Right forelimb (tissue), 1 donor: ENCODE results near the gene ACSS1.

Source experiments
- DNase-seq: peaks from one replicate; pipeline ENCODE4 v3.0.0-alpha.2; 2018

The ACSS1 gene

DNA sequence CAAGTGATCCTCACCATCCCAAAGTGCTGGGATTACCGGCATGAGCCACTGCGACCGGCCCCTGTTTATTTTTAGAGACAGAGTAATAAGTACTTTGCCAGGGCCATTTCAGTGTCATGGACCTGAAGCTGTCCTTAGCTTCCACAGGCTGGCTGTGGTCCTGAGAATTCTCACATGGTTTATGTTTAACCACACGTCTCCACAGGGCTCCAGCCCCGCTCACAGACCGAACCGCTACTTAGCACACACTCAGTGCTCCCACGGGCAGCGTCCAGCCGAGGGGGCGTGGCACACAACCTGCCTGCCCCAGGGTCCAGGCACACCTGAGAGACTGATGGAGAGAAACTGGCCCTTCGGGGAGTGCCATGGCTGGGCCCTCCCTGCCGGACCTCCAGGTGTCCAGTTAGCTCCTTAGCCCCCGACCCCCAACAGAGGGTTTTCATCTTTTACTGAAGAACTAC, 11.7 kb downstream of the ACSS1 start:
- peak; percentile 39 for DNase-seq

DNA sequence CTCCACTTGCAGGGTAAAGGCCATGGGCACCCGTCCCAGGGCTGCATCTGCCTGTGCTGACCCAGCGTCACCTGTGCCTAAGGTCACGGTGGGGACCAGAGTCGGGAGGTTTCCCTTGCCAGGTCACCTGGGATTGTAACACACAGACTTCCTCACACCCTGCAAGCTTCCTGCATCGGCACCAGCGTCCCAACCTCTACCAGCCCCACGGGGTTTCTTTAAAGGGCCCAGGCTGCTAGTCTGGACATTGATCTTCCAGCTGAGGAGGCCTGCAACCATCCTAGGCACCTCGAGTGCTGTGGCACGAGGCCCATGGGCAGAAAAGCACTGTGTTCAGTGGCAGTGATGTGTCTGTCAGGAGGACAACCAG, 12.6 kb downstream of the ACSS1 start:
- DNase-seq = no peak

GRCh38 chr20:25044660-25045342, 13.1 kb downstream of the ACSS1 start:
- no peak for DNase-seq

DNA sequence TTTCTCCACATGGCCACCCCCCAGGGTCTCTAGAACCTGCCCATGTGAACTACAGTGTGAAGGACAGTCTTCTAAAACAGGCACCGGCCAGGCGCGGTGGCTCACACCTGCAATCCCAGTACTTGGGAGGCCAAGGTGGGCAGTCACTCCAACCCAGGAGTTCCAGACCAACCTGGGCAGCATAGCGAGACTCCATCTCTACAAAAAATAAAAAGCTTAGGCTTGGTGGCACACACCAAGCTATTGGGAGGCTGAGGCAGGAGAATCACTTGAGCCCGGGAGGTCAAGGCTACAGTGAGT, 13.7 kb downstream of the ACSS1 start:
- no peak for DNase-seq

DNA sequence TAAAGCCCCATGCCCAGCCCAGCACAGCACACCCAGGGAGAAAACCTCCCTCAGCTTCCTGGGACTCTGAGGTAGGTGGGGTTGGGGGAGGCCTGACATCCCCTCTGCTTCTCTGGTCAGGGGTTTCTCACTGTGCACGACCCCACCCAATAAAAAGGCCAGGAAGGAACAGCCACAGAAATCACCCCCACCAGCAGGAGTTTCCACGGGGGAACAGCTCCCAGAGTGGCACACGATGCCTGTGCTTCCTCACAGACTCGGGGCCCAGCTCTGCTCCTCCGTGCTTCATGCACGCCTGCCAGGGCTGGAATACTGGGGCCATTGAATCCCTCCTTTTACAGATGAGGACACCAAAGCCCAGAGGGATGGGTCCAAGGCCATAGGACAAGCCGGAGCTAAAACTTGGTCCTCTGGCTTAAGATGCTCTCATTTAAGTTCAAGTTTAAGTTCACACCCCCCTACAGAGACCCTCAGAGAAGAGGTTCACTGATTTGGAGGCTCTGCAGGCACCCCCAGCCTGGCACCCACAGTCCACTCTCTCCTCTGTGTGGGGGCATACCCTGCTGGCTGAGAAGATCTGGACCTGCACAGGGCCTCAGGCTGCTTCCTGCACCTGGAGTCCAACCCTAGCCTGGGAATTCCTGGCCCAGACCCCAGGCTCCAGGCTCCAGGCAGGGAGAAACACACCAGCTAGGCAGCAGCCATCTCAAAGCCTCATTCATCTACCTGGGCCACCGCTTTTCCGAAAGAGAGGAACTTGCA, 14.3 kb downstream of the ACSS1 start:
- no peak for DNase-seq

- DNase-seq = no peak
Measured at GRCh38 chr20:25042531-25043498, 15.1 kb downstream of the ACSS1 start.

DNA sequence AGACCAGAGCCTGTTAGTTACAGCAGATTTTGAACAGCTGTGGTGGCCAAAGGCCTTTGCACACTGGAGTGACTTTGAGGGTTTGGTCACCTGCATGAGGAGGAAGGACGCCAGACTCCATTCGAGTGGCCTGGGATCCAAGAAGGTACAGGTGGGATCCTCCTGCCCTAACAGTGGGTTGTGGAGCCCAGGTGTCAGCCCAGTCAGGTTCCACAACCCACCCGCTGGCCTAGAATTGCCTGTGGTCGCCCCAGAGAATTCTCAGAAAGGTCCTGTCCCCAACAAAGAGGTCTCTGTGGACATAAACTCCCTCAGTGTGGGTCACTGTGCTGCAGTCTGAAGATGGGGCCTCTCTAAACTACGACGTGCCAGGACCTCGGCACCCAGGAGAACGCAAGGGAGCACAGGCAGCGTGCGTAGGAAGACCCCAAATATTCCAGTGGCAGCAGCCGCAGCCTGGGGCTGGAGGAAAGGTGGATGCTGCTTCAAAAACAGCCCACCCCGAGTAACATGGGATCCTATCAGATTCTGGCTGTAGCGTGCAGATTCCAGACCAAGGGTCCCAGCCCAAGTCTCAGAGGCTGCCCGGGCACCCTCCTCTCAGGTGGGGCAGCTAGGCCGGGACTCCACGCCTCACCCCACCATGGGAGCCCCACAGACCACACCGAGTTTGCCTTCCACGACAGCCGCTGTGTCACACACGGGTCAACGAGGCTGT, 16.0 kb downstream of the ACSS1 start:
- no peak for DNase-seq

DNA sequence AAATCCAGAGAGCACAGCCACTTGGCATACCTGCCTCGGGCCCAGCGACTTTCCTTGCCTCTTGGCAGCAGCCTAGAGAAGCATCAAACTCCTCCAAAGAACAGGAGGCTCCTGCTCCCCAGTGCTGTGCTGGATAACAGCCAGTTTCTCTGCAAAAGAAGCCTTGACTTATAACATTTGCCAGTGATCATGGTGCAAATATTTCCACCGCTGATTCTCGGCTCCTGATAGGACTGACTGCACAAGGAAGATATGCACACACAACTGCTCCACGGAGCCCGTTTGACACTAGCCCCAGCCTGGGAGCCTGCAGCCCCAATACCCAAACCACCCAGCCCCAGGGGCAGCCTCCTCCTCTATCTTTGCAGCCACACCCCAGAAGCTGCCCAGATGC, 17.5 kb downstream of the ACSS1 start:
- peak; percentile 61 for DNase-seq

DNA sequence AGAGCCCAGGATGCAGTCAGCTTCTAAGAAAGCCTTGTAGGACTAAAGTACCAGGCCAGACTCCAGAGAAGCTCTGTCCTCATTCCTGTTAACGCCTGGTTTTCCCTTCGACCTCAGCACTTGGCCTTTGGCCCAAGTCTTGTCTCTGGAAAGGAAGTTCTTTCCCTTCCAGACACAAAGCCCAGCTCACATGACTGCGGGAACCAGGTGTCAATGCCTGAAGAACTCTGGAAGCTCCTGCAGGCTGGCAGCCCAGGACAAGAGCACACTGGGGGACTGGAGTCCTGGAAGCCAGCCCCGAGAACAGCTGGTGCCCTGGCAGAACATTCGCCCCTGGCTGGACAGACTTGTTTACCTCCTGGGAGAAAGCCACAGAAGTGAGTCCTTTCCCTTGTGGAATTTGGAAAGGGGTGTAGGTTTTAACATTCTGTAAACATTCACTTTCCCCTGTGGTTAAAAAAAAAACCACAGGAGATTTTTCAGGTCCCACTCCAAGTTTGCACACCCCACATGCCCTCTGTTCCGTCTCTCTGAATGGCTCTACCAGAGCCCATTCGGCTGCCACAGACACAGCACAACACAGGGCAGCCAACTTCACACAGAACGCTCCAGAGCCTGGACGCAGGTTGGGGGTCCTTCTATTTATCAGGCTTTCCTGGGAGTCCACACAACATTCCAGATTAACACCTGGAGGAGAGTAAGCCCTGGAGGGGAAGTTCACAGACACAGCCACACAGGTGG, 18.1 kb downstream of the ACSS1 start:
- peak; percentile 85 for DNase-seq

GRCh38 chr20:25038591-25039015, 19.3 kb downstream of the ACSS1 start:
- DNase-seq = no peak

GRCh38 chr20:25038103-25038410, 19.9 kb downstream of the ACSS1 start:
- no peak for DNase-seq

DNA sequence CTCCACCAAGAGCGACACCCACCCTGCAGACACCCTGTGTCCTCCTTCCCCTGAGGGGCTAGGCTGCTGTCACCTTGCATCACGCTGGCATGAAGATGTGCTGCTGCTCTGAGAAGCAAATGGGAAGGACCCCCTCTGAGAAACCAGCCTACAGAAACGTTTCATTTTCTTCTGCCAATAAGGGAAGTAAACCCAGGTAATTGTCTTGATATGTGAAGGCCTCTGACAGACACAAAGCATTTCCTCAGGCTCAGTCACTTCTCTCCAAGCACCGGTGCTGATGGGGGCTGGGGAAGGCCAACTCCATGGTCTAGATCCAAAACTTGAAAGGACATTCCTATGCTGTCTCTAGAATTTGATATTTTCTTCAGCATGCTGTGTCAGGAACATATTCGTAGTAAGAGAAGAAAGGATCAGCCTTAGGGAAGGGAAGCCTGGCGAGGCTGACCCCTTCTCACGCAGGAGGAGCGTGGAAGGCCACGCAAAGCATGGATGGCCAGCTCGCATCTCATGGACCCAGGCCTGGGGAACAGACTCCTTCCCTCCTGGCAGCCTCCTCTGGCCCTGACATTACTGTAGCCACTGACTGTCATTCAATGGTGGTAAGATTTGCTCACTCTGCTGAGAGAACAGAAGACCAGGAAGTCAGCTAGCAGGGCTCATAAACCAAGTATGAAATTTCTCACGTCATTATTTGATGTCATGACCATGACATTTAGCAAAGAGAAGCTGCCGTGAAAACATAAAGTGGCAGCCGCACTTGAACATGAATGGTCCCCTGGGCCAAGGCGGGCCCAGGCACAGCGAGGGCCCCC, 20.4 kb downstream of the ACSS1 start:
- no peak for DNase-seq

DNA sequence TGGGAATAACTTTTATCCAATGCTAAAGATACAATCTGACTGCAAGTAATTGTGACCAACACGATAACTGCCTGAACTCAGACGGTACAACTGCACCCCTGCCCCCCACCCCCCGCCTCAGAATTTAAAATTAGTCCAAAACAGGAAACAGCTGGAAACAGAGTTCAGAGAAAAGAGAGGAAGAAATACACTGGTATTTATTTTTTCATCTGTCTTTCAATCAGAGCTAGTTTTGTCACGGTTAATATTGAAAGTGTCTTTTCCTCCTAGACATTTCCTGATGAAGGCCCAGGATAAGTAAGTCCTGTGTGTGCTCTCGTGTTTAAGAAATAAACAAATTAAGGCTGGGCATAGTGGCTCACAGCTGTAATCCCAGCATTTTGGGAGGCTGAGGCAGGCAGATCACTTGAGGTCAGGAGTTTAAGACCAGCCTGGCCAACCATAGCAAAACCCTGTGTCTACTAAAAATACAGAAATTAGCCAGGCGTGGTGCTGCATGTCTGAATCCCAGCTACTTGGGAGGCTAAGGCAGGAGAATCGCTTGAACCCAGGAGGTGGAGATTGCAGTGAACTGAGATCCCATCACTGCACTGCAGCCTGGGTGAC, 21.5 kb downstream of the ACSS1 start:
- DNase-seq = no peak

DNA sequence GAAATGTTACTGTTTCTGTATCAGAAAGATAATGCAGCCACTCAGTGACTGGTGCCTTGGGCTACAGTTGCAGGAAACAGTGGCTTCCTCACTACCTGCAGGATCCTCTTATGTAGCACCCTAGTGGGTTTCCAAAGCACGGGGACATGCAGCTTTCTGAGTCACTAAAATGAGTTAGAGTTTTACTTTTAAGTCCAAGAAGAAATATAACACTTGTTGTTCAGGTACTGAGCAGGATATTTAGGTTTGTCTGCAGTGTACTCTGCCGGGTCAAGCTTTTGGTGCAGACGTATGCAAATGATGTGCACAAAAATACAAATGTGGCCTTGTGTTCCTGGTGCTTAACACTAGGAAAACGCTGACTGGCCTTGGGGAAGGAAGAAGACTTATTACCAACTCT, 22.0 kb downstream of the ACSS1 start:
- DNase-seq = no peak

- no peak for DNase-seq
Measured at GRCh38 chr20:25033924-25034300, 24.0 kb downstream of the ACSS1 start.

DNA sequence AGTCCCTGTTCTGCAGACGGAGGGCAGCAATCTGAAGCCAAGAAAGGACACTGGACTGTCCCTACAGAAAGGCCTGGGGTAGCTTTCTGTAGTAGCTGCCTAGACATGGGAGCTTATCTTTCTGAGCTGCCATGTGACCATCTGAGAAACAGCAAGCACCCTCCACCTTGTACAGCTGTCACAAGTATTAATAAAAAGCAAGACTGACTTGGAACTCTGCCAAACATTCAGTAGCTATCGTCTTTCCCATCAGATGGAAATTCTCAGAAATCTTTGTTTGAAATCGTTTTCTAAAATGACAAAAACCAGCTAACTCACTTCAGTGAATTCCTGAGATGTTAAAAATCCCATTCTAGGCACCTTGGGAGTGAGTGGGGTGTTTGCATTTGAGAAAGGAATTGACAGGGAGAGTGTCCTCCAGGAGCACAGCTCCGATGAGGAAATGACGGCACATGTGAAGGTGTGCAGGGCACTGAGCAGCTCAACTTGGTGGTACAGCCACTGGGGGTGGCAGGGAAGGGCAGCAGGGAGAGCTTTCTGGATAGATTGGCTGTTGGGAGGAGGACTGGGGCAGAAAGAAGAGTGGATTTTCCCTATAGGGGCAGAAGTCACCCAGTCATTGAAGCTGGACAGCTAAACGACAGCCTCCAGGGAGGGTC, 24.5 kb downstream of the ACSS1 start:
- DNase-seq = no peak

GRCh38 chr20:25032478-25033264, 25.3 kb downstream of the ACSS1 start:
- no peak for DNase-seq

GRCh38 chr20:25032065-25032477, 25.9 kb downstream of the ACSS1 start:
- DNase-seq = no peak

GRCh38 chr20:25031241-25031640, 26.7 kb downstream of the ACSS1 start:
- no peak for DNase-seq
